Gastrocnemius medialis (tissue), 4 donors: ENCODE results near the gene DENND2D. TPM values are rescaled to one million over a fixed set of nuclear protein-coding genes. Genes with fewer than 3 reads are reported as not detected.
A peak's percentile ranks its signal among the peaks of the same experiment; 100 is the strongest.

Experiments
- ATAC-seq, 2 donors: fragments of 150-250 bp; one replicate each; pipeline ENCODE4 v1.9.1; 2016
- DNase-seq, 2 donors: peaks; one replicate each; pipeline ENCODE4 v3.0.0-alpha.2; 2019
- H3K27ac ChIP-seq, 4 donors: fragments of 200-600 bp; sonication (generic); 1 replicate in 1 of 4; 2 replicates in 3 of 4; pipeline ENCODE4 v1.5.1; 2016 to 2018; ENCODE audit warnings: mild to moderate bottlenecking in 2 of 4, moderate library complexity in 1 of 4
- H3K27me3 ChIP-seq, 3 donors: fragments of 200-600 bp; sonication (generic) in 2 of 3; 1 replicate in 1 of 3; 2 replicates in 2 of 3; pipeline versions ENCODE4 v1.5.1 to v1.6.0; 2016 to 2019; ENCODE audit warnings: mild to moderate bottlenecking in 1 of 3, moderate library complexity in 1 of 3
- H3K36me3 ChIP-seq, 2 donors: fragments of 200-600 bp; sonication (generic) in 1 of 2; one replicate each; pipeline ENCODE4 v1.5.1; 2017 to 2018
- H3K4me1 ChIP-seq, 2 donors: fragments of 200-600 bp; sonication (generic) in 1 of 2; one replicate each; pipeline ENCODE4 v1.5.1; 2016 to 2017; ENCODE audit warnings: mild to moderate bottlenecking in 2 of 2
- H3K4me3 ChIP-seq, 4 donors: fragments of 200-600 bp; sonication (generic) in 3 of 4; 1 replicate in 1 of 4; 2 replicates in 3 of 4; pipeline ENCODE4 v1.5.1; 2016 to 2019; ENCODE audit warnings: mild to moderate bottlenecking in 2 of 4
- H3K9me3 ChIP-seq, 3 donors: fragments of 200-600 bp; sonication (generic) in 2 of 3; 1 replicate in 1 of 3; 2 replicates in 2 of 3; pipeline ENCODE4 v1.5.1; 2016 to 2019
- POLR2A ChIP-seq, 2 donors: fragments of 450-650 bp; IDR thresholded peaks; one replicate each; pipeline ENCODE4 v1.6.1; 2017; ENCODE audit warnings: antibody characterized with exemption in 2 of 2, mild to moderate bottlenecking in 2 of 2, moderate library complexity in 2 of 2
- in situ Hi-C, 4 donors: fragments of 200-750 bp; cut with MboI; loops; one replicate each; pipeline versions ENCODE4 v1.15.0 to v1.8.0; 2017; ENCODE audit warnings: low sequenced_read_pairs in 4 of 4
- intact Hi-C: fragments of 100-400 bp; cut with DNase I; formaldehyde crosslinking; loops from one replicate; pipeline ENCODE4 v1.15.1; 2023; ENCODE audit warnings: low total_unique reads
- total RNA-seq, 4 donors: library from RNA; depleted of rRNA; stranded (reverse); fragments of >200 nt; gene quantifications; one replicate each; pipeline versions ENCODE4 v1.1.0 to v1.2.3, GENCODE V29; 2016
- TF ChIP-seq, protein P1 (sequence below), 5 experiments: fragments of 450-650 bp in 3 of 5; fragments of 200-600 bp in 2 of 5; sonication (generic) in 2 of 5; IDR thresholded peaks in 4 of 5; conservative IDR thresholded peaks in 1 of 5; 1 replicate in 4 of 5; 2 replicates in 1 of 5; pipeline ENCODE4 v1.5.1; 2016 to 2019; ENCODE audit warnings: antibody characterized with exemption in 5 of 5, mild to moderate bottlenecking in 3 of 5, moderate library complexity in 3 of 5

Gene DENND2D
- total RNA-seq, 4 donors from 2014 or later = 0.19 to 1.2 (median 0.88) TPM

DNA sequence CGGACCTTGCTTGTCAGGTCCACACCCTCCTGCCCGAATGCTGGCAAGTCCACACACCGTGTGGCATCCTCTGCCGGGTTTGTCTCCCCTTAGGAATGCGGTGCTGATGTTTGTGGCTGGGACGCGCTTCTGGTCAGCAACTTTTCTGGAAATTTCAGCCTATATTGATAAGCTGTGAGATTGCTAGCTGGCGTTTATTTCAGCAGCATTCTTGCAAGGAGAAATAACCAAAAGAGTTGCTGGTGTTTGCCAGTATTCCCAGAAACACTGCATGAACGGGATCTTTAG lies 59.8 kb downstream of the DENND2D start:
- Histone ChIP-seq H3K27me3 (no peaks in the 10 kb centered on the region), H3K4me1 (peaks cover 28 to 42% of the 10 kb centered on the region in 2 donors), H3K9me3 (no peaks in the 10 kb centered on the region), H3K27ac (peak overlapping the region; percentile 94 to 98 (median 96)), H3K36me3 (peaks cover 0 to 5% of the 10 kb centered on the region in 2 donors), H3K4me3 (peak overlapping the region; percentile 92 to 99 (median 96))
- intact Hi-C loops = loop anchor here (5.0 to 10.0 kb wide), 3 partner anchors 178 to 624 kb away; partner anchors contain the start of genes ATP5PB, LRIF1 and WDR77
- no peak for DNase-seq
- ATAC-seq = no peak
- TF ChIP-seq, protein P1, sequence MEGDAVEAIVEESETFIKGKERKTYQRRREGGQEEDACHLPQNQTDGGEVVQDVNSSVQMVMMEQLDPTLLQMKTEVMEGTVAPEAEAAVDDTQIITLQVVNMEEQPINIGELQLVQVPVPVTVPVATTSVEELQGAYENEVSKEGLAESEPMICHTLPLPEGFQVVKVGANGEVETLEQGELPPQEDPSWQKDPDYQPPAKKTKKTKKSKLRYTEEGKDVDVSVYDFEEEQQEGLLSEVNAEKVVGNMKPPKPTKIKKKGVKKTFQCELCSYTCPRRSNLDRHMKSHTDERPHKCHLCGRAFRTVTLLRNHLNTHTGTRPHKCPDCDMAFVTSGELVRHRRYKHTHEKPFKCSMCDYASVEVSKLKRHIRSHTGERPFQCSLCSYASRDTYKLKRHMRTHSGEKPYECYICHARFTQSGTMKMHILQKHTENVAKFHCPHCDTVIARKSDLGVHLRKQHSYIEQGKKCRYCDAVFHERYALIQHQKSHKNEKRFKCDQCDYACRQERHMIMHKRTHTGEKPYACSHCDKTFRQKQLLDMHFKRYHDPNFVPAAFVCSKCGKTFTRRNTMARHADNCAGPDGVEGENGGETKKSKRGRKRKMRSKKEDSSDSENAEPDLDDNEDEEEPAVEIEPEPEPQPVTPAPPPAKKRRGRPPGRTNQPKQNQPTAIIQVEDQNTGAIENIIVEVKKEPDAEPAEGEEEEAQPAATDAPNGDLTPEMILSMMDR (IDR thresholded peaks at IDR 0.05 in 4 of 5, conservative IDR thresholded peaks at IDR 0.05 in 1 of 5) = no peak
- no peak for TF ChIP-seq POLR2A (IDR thresholded peaks at IDR 0.05)
- in situ Hi-C loops = loop anchor here in 2 of 4 donors (25.0 kb wide), 1 partner anchor 622 kb away; the partner anchor contains the start of gene DDX20 (in 2 of the 2)

DNA sequence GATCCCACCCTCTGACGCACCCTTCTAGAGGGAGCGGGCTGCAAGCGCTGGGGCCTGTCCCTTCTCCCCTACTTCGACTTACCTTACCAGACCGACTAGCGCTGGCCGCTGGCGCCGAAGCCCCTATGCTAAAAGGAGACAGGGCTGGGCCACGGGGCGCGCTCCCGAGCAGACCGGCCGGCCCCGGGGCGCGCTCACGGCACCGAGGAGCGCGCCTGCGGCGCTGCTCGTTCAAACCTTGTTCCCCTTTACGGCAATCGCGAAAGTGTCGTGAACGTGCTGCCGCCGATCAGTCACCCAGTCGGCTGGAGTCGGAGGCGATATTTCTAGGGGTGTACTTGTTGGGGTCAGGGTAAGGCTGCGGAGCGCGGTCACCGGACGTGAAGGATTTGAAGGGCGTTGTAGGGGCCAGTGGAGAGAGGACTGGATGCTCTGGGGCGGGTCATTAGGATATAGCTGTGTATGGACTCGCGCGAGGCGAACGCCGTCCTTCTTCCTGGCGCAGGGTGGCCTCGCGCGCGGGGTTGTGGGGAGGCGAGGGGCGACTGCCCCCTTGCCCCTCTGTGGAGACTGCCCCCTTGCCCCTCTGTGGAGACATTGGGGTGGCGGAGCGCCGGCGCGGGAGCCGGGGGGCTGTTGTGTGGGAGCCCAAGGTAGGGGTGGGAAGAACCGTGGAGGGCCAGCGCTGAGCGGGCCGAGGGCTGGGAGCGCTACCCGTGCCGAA lies 60.3 kb downstream of the DENND2D start, which contains the start of the genes CEPT1 and DRAM2:
CEPT1 (plus strand) TSS at position 268 of the 724 bp plus-strand sequence. CDS start 7,492 bp downstream, outside the sequence.
DRAM2 (minus strand) TSS at position 138 of the 724 bp plus-strand sequence. CDS start 8,539 bp downstream, outside the sequence.
- intact Hi-C loops = loop anchor here (5.0 to 10.0 kb wide), 3 partner anchors 178 to 625 kb away; partner anchors contain the start of genes ATP5PB, LRIF1 and WDR77

DNA sequence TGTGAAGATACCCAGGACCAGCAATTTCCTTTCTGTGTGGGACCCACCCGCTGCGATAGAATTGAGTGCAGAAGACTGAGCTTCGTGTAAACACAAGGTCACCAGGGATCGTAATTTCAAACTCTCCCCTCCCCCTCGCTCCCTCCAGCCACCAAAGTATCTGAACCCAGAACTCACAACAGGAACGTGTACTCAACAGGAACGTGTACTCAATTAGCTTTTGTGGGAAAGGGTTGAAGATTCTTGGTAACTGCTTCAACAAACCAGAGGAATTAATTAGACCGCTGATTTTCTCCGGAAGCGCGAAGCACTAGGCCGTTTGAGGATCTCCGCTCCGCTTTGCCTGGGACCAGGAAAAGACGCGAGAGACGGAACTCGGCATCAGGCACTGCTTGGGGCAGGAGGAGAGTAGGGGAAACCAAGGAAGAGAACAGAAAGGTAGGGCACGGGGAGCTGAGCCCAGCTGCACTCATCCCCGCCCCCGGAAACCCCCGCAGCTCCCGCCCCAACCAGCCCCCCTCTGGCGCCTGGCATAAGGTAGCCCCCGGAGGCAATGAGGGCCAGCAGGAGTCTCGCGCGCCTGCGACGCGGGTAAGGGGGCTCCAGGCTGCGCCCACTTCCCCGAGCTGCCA lies 61.0 kb downstream of the DENND2D start:
- H3K9me3 ChIP-seq = no peaks in the 10 kb centered on the region
- peak overlapping the region; percentile 94 to 98 (median 96) for H3K27ac ChIP-seq
- intact Hi-C loops (no loop called here), in situ Hi-C loops (loop anchor here in 2 of 4 donors (25.0 kb wide), 1 partner anchor 623 kb away; the partner anchor contains the start of gene DDX20 (in 2 of the 2))
- TF ChIP-seq, protein P1 (IDR thresholded peaks at IDR 0.05 in 4 of 5, conservative IDR thresholded peaks at IDR 0.05 in 1 of 5) = no peak
- no peak for TF ChIP-seq POLR2A (IDR thresholded peaks at IDR 0.05)
- peaks cover 28 to 37% of the 10 kb centered on the region in 2 donors for H3K4me1 ChIP-seq
- no peaks in the 10 kb centered on the region for H3K27me3 ChIP-seq
- H3K36me3 ChIP-seq = peaks cover 0 to 14% of the 10 kb centered on the region in 2 donors
- DNase-seq (peak; percentile 9 to 16), ATAC-seq (peak; percentile 30 to 34)
- peak overlapping the region; percentile 92 to 99 (median 96) for H3K4me3 ChIP-seq

More for the DNA sequence above, 60.3 kb downstream of the DENND2D start, which contains the start of the genes CEPT1 and DRAM2:
- ATAC-seq = peak; percentile 93 to 96
- Histone ChIP-seq H3K27ac (peak within 1 kb of the TSS; percentile 94 to 98 (median 96)), H3K4me3 (peak within 1 kb of the TSS; percentile 92 to 99 (median 96)), H3K27me3 (no peaks in the 10 kb centered on the region), H3K9me3 (no peaks in the 10 kb centered on the region), H3K4me1 (peaks cover 28 to 42% of the 10 kb centered on the region in 2 donors), H3K36me3 (peaks cover 0 to 10% of the 10 kb centered on the region in 2 donors)
- peak; percentile 58 to 69 for TF ChIP-seq POLR2A (IDR thresholded peaks at IDR 0.05)
- TF ChIP-seq, protein P1 (IDR thresholded peaks at IDR 0.05 in 4 of 5, conservative IDR thresholded peaks at IDR 0.05 in 1 of 5) = no peak
- in situ Hi-C loops = loop anchor here in 2 of 4 donors (25.0 kb wide), 1 partner anchor 622 kb away; the partner anchor contains the start of gene DDX20 (in 2 of the 2)
- DNase-seq = peak; percentile 94

Other genes starting within 250 kb of the DENND2D start
- 10 to 100 TPM in 3 of 4 donors, 1 to 10 TPM in 1; 8.3 to 16.7 (median 12.3) TPM for gene LRIF1, start 236.7 kb downstream of the DENND2D start, total RNA-seq
- 10 to 100 TPM; 28.9 to 47.1 (median 36.7) TPM for gene DRAM2, start 60.6 kb downstream of the DENND2D start, total RNA-seq
- 10 to 100 TPM in 2 of 4 donors, 1 to 10 TPM in 2; 8.2 to 14.8 (median 10.6) TPM for gene CEPT1, start 60.4 kb downstream of the DENND2D start, total RNA-seq
- gene CHI3L2, start 27.1 kb upstream of the DENND2D start, total RNA-seq = 1 to 10 TPM in 2 of 4 donors, under 1 TPM in 1, not detected in 1; 0.40 to 2.3 (median 1.9) TPM
- not detected for gene CHIA, start 90.2 kb upstream of the DENND2D start, total RNA-seq
- gene OVGP1, start 227.1 kb upstream of the DENND2D start, total RNA-seq = under 1 TPM in 3 of 4 donors, not detected in 1; 0.12 to 0.66 (median 0.38) TPM
- 10 to 100 TPM; 53.3 to 59.2 (median 56.7) TPM for gene WDR77, start 248.6 kb upstream of the DENND2D start, total RNA-seq
- 100 to 1,000 TPM; 232 to 350 (median 266) TPM for gene ATP5PB, start 248.8 kb upstream of the DENND2D start, total RNA-seq